HCT116 (cell line): ENCODE results near the gene ATXN1. TPM values are rescaled to one million over a fixed set of nuclear protein-coding genes. Genes with fewer than 3 reads are reported as not detected.

Experiments used
- ATAC-seq: fragments of 200-7000 bp; cut with Tn5 transposase; 2 replicates; pipeline ENCODE4 v1.9.1; 2020; ENCODE audit warnings: mild to moderate bottlenecking, moderate library complexity
- BruUV-seq: library from RNA; stranded (reverse); fragments of 400-500 nt; replicated peaks from 2 replicates; lab custom pipeline; 2021; lab: Mats Ljungman, UMichigan
- CTCF ChIA-PET: fragments of 300-600 bp; sonication (Branson Sonifier 250); formaldehyde crosslinking; loops from one replicate; lab custom pipeline; 2021; ENCODE audit warnings: antibody characterized with exemption; lab: Charles Lee
- POLR2A ChIA-PET: fragments of 300-600, 350-600 bp; sonication (Branson Sonifier 250); formaldehyde crosslinking; loops from one replicate; lab custom pipeline; 2021; ENCODE audit warnings: antibody characterized with exemption; lab: Charles Lee
- RAD21 ChIA-PET, 2 experiments: fragments of 300-600 bp; sonication (Branson Sonifier 250); formaldehyde crosslinking; loops; one replicate each; lab custom pipeline; 2023; ENCODE audit warnings: low total read pairs in 2 of 2; ENCODE audit not compliant: uncharacterized antibody in 2 of 2, unreplicated experiment in 2 of 2, low non-redundant PET in 1 of 2; lab: Charles Lee
- DNase-seq: peaks from one replicate; pipeline ENCODE4 v3.0.0-alpha.2; 2010; ENCODE audit warnings: low read depth, low spot score
- H2AFZ ChIP-seq: fragments of 200-600 bp; shearing (Covaris generic), sonication (generic); 2 replicates; pipeline ENCODE4 v1.6.1; 2017; ENCODE audit warnings: low read depth, mixed run types, mixed read lengths, antibody characterized with exemption, low read length; ENCODE audit not compliant: poor library complexity, severe bottlenecking
- H3K27ac ChIP-seq: 2 replicates; pipeline ENCODE4 v1.5.1; 2012; ENCODE audit warnings: low read depth, low read length
- H3K27me3 ChIP-seq: fragments of 200-600 bp; sonication (generic); 2 replicates; pipeline ENCODE4 v1.6.1; 2016; ENCODE audit warnings: mixed run types, low read length, mixed read lengths; ENCODE audit not compliant: insufficient read depth
- H3K36me3 ChIP-seq, 2 experiments: fragments of 200-500 bp in 1 of 2; fragments of 200-600 bp in 1 of 2; sonication (Bioruptor generic) in 1 of 2; sonication (generic) in 1 of 2; 2 replicates each; pipeline versions ENCODE4 v1.5.1 to v1.6.1; 2014 to 2016; ENCODE audit warnings: low read length in 2 of 2, inconsistent platforms in 1 of 2, mixed read lengths in 1 of 2, mixed run types in 1 of 2; ENCODE audit not compliant: insufficient read depth in 2 of 2, control insufficient read depth in 1 of 2
- H3K4me1 ChIP-seq, 2 experiments: fragments of 200-600 bp in 1 of 2; sonication (generic) in 1 of 2; 2 replicates each; pipeline versions ENCODE4 v1.5.1 to v1.6.1; 2012 to 2017; ENCODE audit warnings: low read length in 2 of 2, inconsistent platforms in 1 of 2, mild to moderate bottlenecking in 1 of 2, mixed read lengths in 1 of 2, mixed run types in 1 of 2, moderate library complexity in 1 of 2; ENCODE audit not compliant: insufficient read depth in 2 of 2, control insufficient read depth in 1 of 2
- H3K4me2 ChIP-seq: fragments of 200-600 bp; sonication (generic); 2 replicates; pipeline ENCODE4 v1.6.1; 2017; ENCODE audit warnings: mixed run types, low read length, mixed read lengths
- H3K4me3 ChIP-seq, 2 experiments: fragments of 200-600 bp in 1 of 2; sonication (generic) in 1 of 2; replicated peaks in 1 of 2; 2 replicates each; pipeline ENCODE4 v1.5.1; 2011 to 2016; ENCODE audit warnings: low read length in 2 of 2, control low read depth in 1 of 2, low read depth in 1 of 2, mild to moderate bottlenecking in 1 of 2, mixed read lengths in 1 of 2, mixed run types in 1 of 2
- H3K79me2 ChIP-seq: fragments of 200-600 bp; sonication (generic); 2 replicates; pipeline ENCODE4 v1.6.1; 2017; ENCODE audit warnings: mild to moderate bottlenecking, mixed run types, low read length, moderate library complexity, mixed read lengths; ENCODE audit not compliant: insufficient read depth
- H3K9ac ChIP-seq: fragments of 200-600 bp; sonication (generic); 2 replicates; pipeline ENCODE4 v1.6.1; 2016; ENCODE audit warnings: low read length, mixed read lengths
- H3K9me2 ChIP-seq: fragments of 200-600 bp; sonication (generic), shearing (Covaris generic); 2 replicates; pipeline ENCODE4 v1.6.1; 2017; ENCODE audit warnings: mixed run types, mild to moderate bottlenecking, moderate library complexity; ENCODE audit not compliant: insufficient read depth
- H3K9me3 ChIP-seq, 2 experiments: fragments of 200-500 bp in 1 of 2; fragments of 200-600 bp in 1 of 2; sonication (Bioruptor generic) in 1 of 2; sonication (generic) in 1 of 2; 2 replicates each; pipeline ENCODE4 v1.6.1; 2014 to 2017; ENCODE audit warnings: low read length in 2 of 2, mixed read lengths in 2 of 2, inconsistent platforms in 1 of 2, low read depth in 1 of 2, mild to moderate bottlenecking in 1 of 2, mixed run types in 1 of 2, moderate library complexity in 1 of 2; ENCODE audit not compliant: control insufficient read depth in 1 of 2, insufficient read depth in 1 of 2
- H4K20me1 ChIP-seq: fragments of 200-600 bp; sonication (generic), shearing (Covaris generic); 2 replicates; pipeline ENCODE4 v1.6.1; 2017; ENCODE audit warnings: mixed run types, mild to moderate bottlenecking, moderate library complexity; ENCODE audit not compliant: insufficient read depth
- CEBPB ChIP-seq: IDR thresholded peaks from 2 replicates; pipeline ENCODE4 v1.6.1; 2012; ENCODE audit warnings: low read depth
- ELF1 ChIP-seq: IDR thresholded peaks from 2 replicates; pipeline ENCODE4 v1.6.1; 2012; ENCODE audit warnings: low read depth, borderline replicate concordance
- EZH2phosphoT487 ChIP-seq: fragments of 200-600 bp; IDR thresholded peaks from 2 replicates; pipeline ENCODE4 v1.6.1; 2018; ENCODE audit warnings: antibody characterized with exemption, borderline replicate concordance
- FOSL1 ChIP-seq: IDR thresholded peaks from 2 replicates; pipeline ENCODE4 v1.6.1; 2012; ENCODE audit warnings: low read depth
- POLR2AphosphoS5 ChIP-seq: IDR thresholded peaks from 2 replicates; pipeline ENCODE4 v1.6.1; 2011; ENCODE audit warnings: mild to moderate bottlenecking, low read depth, low read length, moderate library complexity
- SIN3A ChIP-seq: IDR thresholded peaks from 2 replicates; pipeline ENCODE4 v1.6.1; 2012; ENCODE audit warnings: low read depth
- SP1 ChIP-seq: IDR thresholded peaks from 2 replicates; pipeline ENCODE4 v1.6.1; 2012; ENCODE audit warnings: low read depth
- TCF7L2 ChIP-seq: IDR thresholded peaks from 2 replicates; pipeline ENCODE4 v1.7.0; 2011; ENCODE audit warnings: borderline replicate concordance, inconsistent platforms; ENCODE audit not compliant: insufficient read depth, insufficient read length; ENCODE audit errors: extremely low read depth
- YY1 ChIP-seq: IDR thresholded peaks from 2 replicates; pipeline ENCODE4 v1.6.1; 2011; ENCODE audit warnings: low read length, low read depth, moderate library complexity, mild to moderate bottlenecking; ENCODE audit not compliant: insufficient replicate concordance; ENCODE audit errors: extremely low read depth
- ZBTB33 ChIP-seq: IDR thresholded peaks from 2 replicates; pipeline ENCODE4 v1.6.1; 2011; ENCODE audit warnings: mild to moderate bottlenecking, low read length, moderate library complexity; ENCODE audit not compliant: insufficient replicate concordance; ENCODE audit errors: extremely low read depth
- intact Hi-C: fragments of 100-400 bp; cut with micrococcal nuclease; formaldehyde crosslinking; loops from 2 replicates; pipeline ENCODE4 v1.10.0; 2022
- total RNA-seq: library from RNA; stranded (reverse); gene quantifications from one replicate; pipeline ENCODE4 v1.2.1, GENCODE V29; 2021; ENCODE audit not compliant: unreplicated experiment
- TF ChIP-seq, protein P1 (sequence below): IDR thresholded peaks from 2 replicates; pipeline ENCODE4 v1.6.1; 2012
- TF ChIP-seq, protein P2 (sequence below): IDR thresholded peaks from 2 replicates; pipeline ENCODE4 v1.6.1; 2012

Gene ATXN1
- total RNA-seq, 1 experiment from 2014 or later: 21.0 TPM

- ChIA-PET RAD21 (no interaction called here), CTCF (no interaction called here), POLR2A (no interaction called here)
- DNase-seq: no peak
- Histone ChIP-seq H3K9ac (no peak overlapping the region), H3K9me2 (no peaks in the 10 kb centered on the region), H3K4me3 (no peak overlapping the region), H3K27ac (no peak overlapping the region), H3K36me3 (no peaks in the 10 kb centered on the region), H3K79me2 (no peaks in the 10 kb centered on the region), H3K4me2 (no peak overlapping the region), H3K27me3 (no peaks in the 10 kb centered on the region), H3K9me3 (no peaks in the 10 kb centered on the region), H4K20me1 (no peaks in the 10 kb centered on the region), H2AFZ (no peak overlapping the region), H3K4me1 (no peaks in the 10 kb centered on the region)
- TF ChIP-seq, protein P1, sequence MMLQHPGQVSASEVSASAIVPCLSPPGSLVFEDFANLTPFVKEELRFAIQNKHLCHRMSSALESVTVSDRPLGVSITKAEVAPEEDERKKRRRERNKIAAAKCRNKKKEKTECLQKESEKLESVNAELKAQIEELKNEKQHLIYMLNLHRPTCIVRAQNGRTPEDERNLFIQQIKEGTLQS: no peak
- no peak for TF ChIP-seq ZBTB33
- TF ChIP-seq FOSL1: no peak
- no peak for TF ChIP-seq TCF7L2
- TF ChIP-seq SIN3A: no peak
- TF ChIP-seq, protein P2, sequence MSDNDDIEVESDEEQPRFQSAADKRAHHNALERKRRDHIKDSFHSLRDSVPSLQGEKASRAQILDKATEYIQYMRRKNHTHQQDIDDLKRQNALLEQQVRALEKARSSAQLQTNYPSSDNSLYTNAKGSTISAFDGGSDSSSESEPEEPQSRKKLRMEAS: no peak
- TF ChIP-seq CEBPB: no peak
- no peak for TF ChIP-seq EZH2phosphoT487
- no peak for TF ChIP-seq YY1
- TF ChIP-seq ELF1: no peak
- no peak for TF ChIP-seq POLR2AphosphoS5
- no peak for TF ChIP-seq SP1
- no peak for ATAC-seq
- BruUV-seq: no TSS peak
- intact Hi-C loops: no loop called here
Observed at GRCh38 chr6:16363749-16364148, 397.5 kb downstream of the ATXN1 start.
